Gastrocnemius medialis (tissue), 4 donors: ENCODE measurements around the gene HOXC6. TPM values are rescaled to one million over a fixed set of nuclear protein-coding genes. Genes with fewer than 3 reads are reported as not detected.
A peak's percentile ranks its signal among the peaks of the same experiment; 100 is the strongest.

ENCODE experiments used
- ATAC-seq, 2 donors: fragments of 150-250 bp; one replicate each; pipeline ENCODE4 v1.9.1; 2016
- DNase-seq, 2 donors: peaks; one replicate each; pipeline ENCODE4 v3.0.0-alpha.2; 2019
- H3K27ac ChIP-seq, 4 donors: fragments of 200-600 bp; sonication (generic); 1 replicate in 1 of 4; 2 replicates in 3 of 4; pipeline ENCODE4 v1.5.1; 2016 to 2018; ENCODE audit warnings: mild to moderate bottlenecking in 2 of 4, moderate library complexity in 1 of 4
- H3K27me3 ChIP-seq, 3 donors: fragments of 200-600 bp; sonication (generic) in 2 of 3; 1 replicate in 1 of 3; 2 replicates in 2 of 3; pipeline versions ENCODE4 v1.5.1 to v1.6.0; 2016 to 2019; ENCODE audit warnings: mild to moderate bottlenecking in 1 of 3, moderate library complexity in 1 of 3
- H3K36me3 ChIP-seq, 2 donors: fragments of 200-600 bp; sonication (generic) in 1 of 2; one replicate each; pipeline ENCODE4 v1.5.1; 2017 to 2018
- H3K4me1 ChIP-seq, 2 donors: fragments of 200-600 bp; sonication (generic) in 1 of 2; one replicate each; pipeline ENCODE4 v1.5.1; 2016 to 2017; ENCODE audit warnings: mild to moderate bottlenecking in 2 of 2
- H3K4me3 ChIP-seq, 4 donors: fragments of 200-600 bp; sonication (generic) in 3 of 4; 1 replicate in 1 of 4; 2 replicates in 3 of 4; pipeline ENCODE4 v1.5.1; 2016 to 2019; ENCODE audit warnings: mild to moderate bottlenecking in 2 of 4
- H3K9me3 ChIP-seq, 3 donors: fragments of 200-600 bp; sonication (generic) in 2 of 3; 1 replicate in 1 of 3; 2 replicates in 2 of 3; pipeline ENCODE4 v1.5.1; 2016 to 2019
- POLR2A ChIP-seq, 2 donors: fragments of 450-650 bp; IDR thresholded peaks; one replicate each; pipeline ENCODE4 v1.6.1; 2017; ENCODE audit warnings: antibody characterized with exemption in 2 of 2, mild to moderate bottlenecking in 2 of 2, moderate library complexity in 2 of 2
- in situ Hi-C, 4 donors: fragments of 200-750 bp; cut with MboI; loops; one replicate each; pipeline versions ENCODE4 v1.15.0 to v1.8.0; 2017; ENCODE audit warnings: low sequenced_read_pairs in 4 of 4
- intact Hi-C: fragments of 100-400 bp; cut with DNase I; formaldehyde crosslinking; loops from one replicate; pipeline ENCODE4 v1.15.1; 2023; ENCODE audit warnings: low total_unique reads
- total RNA-seq, 4 donors: library from RNA; depleted of rRNA; stranded (reverse); fragments of >200 nt; gene quantifications; one replicate each; pipeline versions ENCODE4 v1.1.0 to v1.2.3, GENCODE V29; 2016
- TF ChIP-seq, protein P1 (sequence below), 5 experiments: fragments of 450-650 bp in 3 of 5; fragments of 200-600 bp in 2 of 5; sonication (generic) in 2 of 5; IDR thresholded peaks in 4 of 5; conservative IDR thresholded peaks in 1 of 5; 1 replicate in 4 of 5; 2 replicates in 1 of 5; pipeline ENCODE4 v1.5.1; 2016 to 2019; ENCODE audit warnings: antibody characterized with exemption in 5 of 5, mild to moderate bottlenecking in 3 of 5, moderate library complexity in 3 of 5

The HOXC6 gene
- 1 to 10 TPM; 1.0 to 4.7 (median 3.8) TPM for total RNA-seq

DNA sequence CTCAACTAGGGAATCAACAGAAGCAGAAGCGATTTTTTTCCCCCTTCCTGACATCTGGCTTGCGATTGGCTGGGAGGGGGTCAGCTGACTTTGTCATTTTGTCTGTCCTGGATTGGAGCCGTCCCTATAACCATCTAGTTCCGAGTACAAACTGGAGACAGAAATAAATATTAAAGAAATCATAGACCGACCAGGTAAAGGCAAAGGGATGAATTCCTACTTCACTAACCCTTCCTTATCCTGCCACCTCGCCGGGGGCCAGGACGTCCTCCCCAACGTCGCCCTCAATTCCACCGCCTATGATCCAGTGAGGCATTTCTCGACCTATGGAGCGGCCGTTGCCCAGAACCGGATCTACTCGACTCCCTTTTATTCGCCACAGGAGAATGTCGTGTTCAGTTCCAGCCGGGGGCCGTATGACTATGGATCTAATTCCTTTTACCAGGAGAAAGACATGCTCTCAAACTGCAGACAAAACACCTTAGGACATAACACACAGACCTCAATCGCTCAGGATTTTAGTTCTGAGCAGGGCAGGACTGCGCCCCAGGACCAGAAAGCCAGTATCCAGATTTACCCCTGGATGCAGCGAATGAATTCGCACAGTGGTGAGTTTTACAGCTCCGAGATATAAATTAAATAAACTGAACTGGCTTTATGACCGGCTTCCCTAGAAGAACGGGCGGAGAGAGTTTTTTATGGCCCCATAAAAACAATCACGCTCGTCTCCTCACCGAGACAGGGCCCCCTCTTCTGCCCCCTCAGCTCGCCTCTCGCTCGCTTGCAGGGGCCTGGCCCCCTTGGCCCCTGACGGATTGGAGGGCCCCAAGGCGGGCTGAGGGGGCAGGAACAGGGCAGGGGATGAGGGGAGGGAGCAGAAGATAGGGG, at the start of gene HOXC6:
TSS of gene HOXC6 (plus strand) at position 127 of the 888 bp plus-strand sequence. CDS start at position 209, 82 bp downstream.
- intact Hi-C loops (no loop called here), in situ Hi-C loops (loop anchor here in 2 of 4 donors (5.0 to 10.0 kb wide), 2 partner anchors 166 to 169 kb away; no protein-coding TSS in a partner anchor)
- Histone ChIP-seq H3K27me3 (no peaks in the 10 kb centered on the region), H3K36me3 (no peaks in the 10 kb centered on the region), H3K27ac (peak within 1 kb of the TSS; percentile 94 to 100 (median 98)), H3K9me3 (no peaks in the 10 kb centered on the region), H3K4me3 (peak within 1 kb of the TSS; percentile 59 to 66 (median 62)), H3K4me1 (peaks cover 43 to 54% of the 10 kb centered on the region in 2 donors)
- TF ChIP-seq, protein P1, sequence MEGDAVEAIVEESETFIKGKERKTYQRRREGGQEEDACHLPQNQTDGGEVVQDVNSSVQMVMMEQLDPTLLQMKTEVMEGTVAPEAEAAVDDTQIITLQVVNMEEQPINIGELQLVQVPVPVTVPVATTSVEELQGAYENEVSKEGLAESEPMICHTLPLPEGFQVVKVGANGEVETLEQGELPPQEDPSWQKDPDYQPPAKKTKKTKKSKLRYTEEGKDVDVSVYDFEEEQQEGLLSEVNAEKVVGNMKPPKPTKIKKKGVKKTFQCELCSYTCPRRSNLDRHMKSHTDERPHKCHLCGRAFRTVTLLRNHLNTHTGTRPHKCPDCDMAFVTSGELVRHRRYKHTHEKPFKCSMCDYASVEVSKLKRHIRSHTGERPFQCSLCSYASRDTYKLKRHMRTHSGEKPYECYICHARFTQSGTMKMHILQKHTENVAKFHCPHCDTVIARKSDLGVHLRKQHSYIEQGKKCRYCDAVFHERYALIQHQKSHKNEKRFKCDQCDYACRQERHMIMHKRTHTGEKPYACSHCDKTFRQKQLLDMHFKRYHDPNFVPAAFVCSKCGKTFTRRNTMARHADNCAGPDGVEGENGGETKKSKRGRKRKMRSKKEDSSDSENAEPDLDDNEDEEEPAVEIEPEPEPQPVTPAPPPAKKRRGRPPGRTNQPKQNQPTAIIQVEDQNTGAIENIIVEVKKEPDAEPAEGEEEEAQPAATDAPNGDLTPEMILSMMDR (IDR thresholded peaks at IDR 0.05 in 4 of 5, conservative IDR thresholded peaks at IDR 0.05 in 1 of 5), result no peak
- TF ChIP-seq POLR2A (IDR thresholded peaks at IDR 0.05), result peak in 1 of 2 donors; percentile 14
- ATAC-seq, result peak; percentile 58 to 70
- peak; percentile 61 to 74 for DNase-seq

GRCh38 chr12:53978477-53979356, 49.5 kb upstream of the HOXC6 start:
- Histone ChIP-seq H3K4me1 (peaks cover 7 to 40% of the 10 kb centered on the region in 2 donors), H3K27ac (peak overlapping the region; percentile 6 to 99 (median 43)), H3K4me3 (no peak overlapping the region), H3K9me3 (no peaks in the 10 kb centered on the region), H3K36me3 (no peaks in the 10 kb centered on the region), H3K27me3 (peaks cover 48 to 93% (median 62%) of the 10 kb centered on the region in 3 donors)
- ATAC-seq (no peak), DNase-seq (no peak)
- no peak for TF ChIP-seq POLR2A (IDR thresholded peaks at IDR 0.05)
- TF ChIP-seq, protein P1 (IDR thresholded peaks at IDR 0.05 in 4 of 5, conservative IDR thresholded peaks at IDR 0.05 in 1 of 5), result no peak
- intact Hi-C loops, result no loop called here
- in situ Hi-C loops, result loop anchor here in 3 of 4 donors (25.0 kb wide), 3 partner anchors 234 to 1734 kb away; partner anchors contain the start of genes GPR84 (in 2 of the 3), BLOC1S1 (in 1 of the 3), ITGA7 (in 1 of the 3) and RDH5 (in 1 of the 3)

GRCh38 chr12:53980104-53980801, 48.0 kb upstream of the HOXC6 start:
- in situ Hi-C loops, result loop anchor here (10.0 to 25.0 kb wide), 4 partner anchors 225 to 1732 kb away; partner anchors contain the start of genes GPR84 (in 2 of the 4), BLOC1S1 (in 1 of the 4), ITGA7 (in 1 of the 4) and RDH5 (in 1 of the 4)
- peaks cover 2 to 26% of the 10 kb centered on the region in 2 donors for H3K4me1 ChIP-seq
- TF ChIP-seq POLR2A (IDR thresholded peaks at IDR 0.05), result no peak
- TF ChIP-seq, protein P1 (IDR thresholded peaks at IDR 0.05 in 4 of 5, conservative IDR thresholded peaks at IDR 0.05 in 1 of 5), result no peak
- no peaks in the 10 kb centered on the region for H3K9me3 ChIP-seq
- ATAC-seq (no peak), DNase-seq (no peak)
- H3K4me3 ChIP-seq, result peak overlapping the region; percentile 25 to 85 (median 71)
- peaks cover 33 to 82% (median 46%) of the 10 kb centered on the region in 3 donors for H3K27me3 ChIP-seq
- no peaks in the 10 kb centered on the region for H3K36me3 ChIP-seq
- peak overlapping the region; percentile 94 to 100 (median 98) for H3K27ac ChIP-seq
- intact Hi-C loops, result no loop called here
